Loucy (cell line): Measurements from ENCODE around the gene BANP.
"Not testable (repeated sequence)": the region's sequence is repeated elsewhere in the genome, so short reads cannot be mapped to it uniquely, and the experiment has no call there.

ENCODE experiments used
- H2AFZ ChIP-seq: fragments of 200-600 bp; sonication (generic); 2 replicates; pipeline ENCODE4 v1.6.0; 2016; ENCODE audit warnings: antibody characterized with exemption, mild to moderate bottlenecking, low read length, moderate library complexity
- H3F3A ChIP-seq: fragments of 200-600 bp; 2 replicates; pipeline ENCODE4 v1.6.0; 2016; ENCODE audit warnings: antibody characterized with exemption, low read depth, mild to moderate bottlenecking
- H3K27me3 ChIP-seq: fragments of 200-600 bp; sonication (generic); 2 replicates; pipeline ENCODE4 v1.6.1; 2014; ENCODE audit warnings: low read length, mild to moderate bottlenecking; ENCODE audit not compliant: insufficient read depth, poor library complexity, severe bottlenecking
- H3K36me3 ChIP-seq: fragments of 200-600 bp; sonication (generic); 2 replicates; pipeline ENCODE4 v1.6.1; 2016; ENCODE audit warnings: low read length; ENCODE audit not compliant: insufficient read depth
- H3K4me1 ChIP-seq: fragments of 200-600 bp; sonication (generic); 2 replicates; pipeline ENCODE4 v1.5.1; 2014; ENCODE audit warnings: low read length, mild to moderate bottlenecking; ENCODE audit not compliant: insufficient read depth, poor library complexity, severe bottlenecking
- H3K4me2 ChIP-seq: fragments of 200-600 bp; sonication (generic); 2 replicates; pipeline ENCODE4 v1.6.0; 2014; ENCODE audit warnings: antibody characterized with exemption, low read length, low read depth, mild to moderate bottlenecking; ENCODE audit not compliant: poor library complexity, severe bottlenecking
- H3K4me3 ChIP-seq: fragments of 200-600 bp; sonication (generic); 2 replicates; pipeline ENCODE4 v1.5.1; 2014; ENCODE audit warnings: low read length, mild to moderate bottlenecking, mixed read lengths; ENCODE audit not compliant: poor library complexity, severe bottlenecking
- H3K79me2 ChIP-seq: fragments of 200-600 bp; sonication (generic); 2 replicates; pipeline ENCODE4 v1.6.1; 2014; ENCODE audit warnings: low read length; ENCODE audit not compliant: insufficient read depth
- H3K9ac ChIP-seq: fragments of 200-600 bp; sonication (generic); 2 replicates; pipeline ENCODE4 v1.6.0; 2014; ENCODE audit warnings: mild to moderate bottlenecking, low read depth, low read length, moderate library complexity; ENCODE audit not compliant: poor library complexity, severe bottlenecking
- H3K9me2 ChIP-seq: fragments of 200-600 bp; sonication (generic); replicated peaks from 2 replicates; pipeline ENCODE4 v1.6.1; 2016; ENCODE audit warnings: low read depth, low read length, mixed read lengths
- H3K9me3 ChIP-seq: fragments of 200-600 bp; sonication (generic); 2 replicates; pipeline ENCODE4 v1.6.1; 2014; ENCODE audit warnings: mild to moderate bottlenecking, antibody characterized with exemption, low read length, low read depth; ENCODE audit not compliant: insufficient read depth
- H4K20me1 ChIP-seq: fragments of 200-600 bp; sonication (generic); 2 replicates; pipeline ENCODE4 v1.6.0; 2014; ENCODE audit warnings: antibody characterized with exemption, low read length, mild to moderate bottlenecking; ENCODE audit not compliant: insufficient read depth, poor library complexity, severe bottlenecking
- CTCF ChIP-seq: fragments of 200-600 bp; sonication (generic); conservative IDR thresholded peaks from 2 replicates; pipeline ENCODE4 v1.5.1; 2014; ENCODE audit warnings: mild to moderate bottlenecking, antibody characterized with exemption, low read length
- EZH2phosphoT487 ChIP-seq: fragments of 200-600 bp; IDR thresholded peaks from 2 replicates; pipeline ENCODE4 v1.6.1; 2018; ENCODE audit warnings: antibody characterized with exemption, mild to moderate bottlenecking, moderate library complexity, borderline replicate concordance

Gene BANP

GRCh38 chr16:88022076-88023042 is 71.1 kb downstream of the BANP start:
- H3K27me3 ChIP-seq, result no peaks in the 10 kb centered on the region
- no peak overlapping the region for H3K4me2 ChIP-seq
- no peaks in the 10 kb centered on the region for H3K9me2 ChIP-seq
- no peaks in the 10 kb centered on the region for H4K20me1 ChIP-seq
- TF ChIP-seq EZH2phosphoT487 (no peak), CTCF (no peak)
- H3K9ac ChIP-seq, result no peak overlapping the region
- H3K4me3 ChIP-seq, result no peak overlapping the region
- H3K36me3 ChIP-seq, result no peaks in the 10 kb centered on the region
- no peaks in the 10 kb centered on the region for H3K4me1 ChIP-seq
- no peaks in the 10 kb centered on the region for H3F3A ChIP-seq
- no peaks in the 10 kb centered on the region for H3K9me3 ChIP-seq
- H3K79me2 ChIP-seq, result no peaks in the 10 kb centered on the region
- H2AFZ ChIP-seq, result no peak overlapping the region

- Histone ChIP-seq H3K27me3 (no peaks in the 10 kb centered on the region), H3K9ac (no peak overlapping the region), H3K79me2 (no peaks in the 10 kb centered on the region), H3K9me2 (no peaks in the 10 kb centered on the region), H3K36me3 (no peaks in the 10 kb centered on the region), H3K4me2 (no peak overlapping the region), H3F3A (no peaks in the 10 kb centered on the region), H2AFZ (no peak overlapping the region), H3K4me3 (no peak overlapping the region), H3K4me1 (no peaks in the 10 kb centered on the region), H4K20me1 (no peaks in the 10 kb centered on the region), H3K9me3 (no peaks in the 10 kb centered on the region)
- no peak for TF ChIP-seq CTCF
- TF ChIP-seq EZH2phosphoT487, result no peak
Measured at GRCh38 chr16:88023366-88023765, 72.1 kb downstream of the BANP start.

- no peak overlapping the region for H3K9ac ChIP-seq
- H3K36me3 ChIP-seq, result no peaks in the 10 kb centered on the region
- no peaks in the 10 kb centered on the region for H3F3A ChIP-seq
- no peak overlapping the region for H2AFZ ChIP-seq
- no peak overlapping the region for H3K4me3 ChIP-seq
- H3K79me2 ChIP-seq, result no peaks in the 10 kb centered on the region
- H3K4me2 ChIP-seq, result no peak overlapping the region
- H4K20me1 ChIP-seq, result no peaks in the 10 kb centered on the region
- no peaks in the 10 kb centered on the region for H3K9me3 ChIP-seq
- no peaks in the 10 kb centered on the region for H3K9me2 ChIP-seq
- no peak for TF ChIP-seq EZH2phosphoT487
- TF ChIP-seq CTCF, result no peak
- no peaks in the 10 kb centered on the region for H3K4me1 ChIP-seq
- no peaks in the 10 kb centered on the region for H3K27me3 ChIP-seq
Measured at GRCh38 chr16:88023786-88024185, 72.6 kb downstream of the BANP start.

GRCh38 chr16:88024491-88025085 is 73.4 kb downstream of the BANP start:
- not testable (repeated sequence) for H3K9ac ChIP-seq, H3K27me3 ChIP-seq, H3F3A ChIP-seq, H4K20me1 ChIP-seq, H3K9me2 ChIP-seq, H2AFZ ChIP-seq, H3K4me3 ChIP-seq, H3K4me1 ChIP-seq, H3K9me3 ChIP-seq, H3K79me2 ChIP-seq, H3K36me3 ChIP-seq, H3K4me2 ChIP-seq

- H2AFZ ChIP-seq, H4K20me1 ChIP-seq, H3K4me3 ChIP-seq, H3K4me2 ChIP-seq, H3K79me2 ChIP-seq, H3K9ac ChIP-seq, H3K36me3 ChIP-seq, H3K9me3 ChIP-seq, H3K9me2 ChIP-seq, H3K4me1 ChIP-seq, H3F3A ChIP-seq, H3K27me3 ChIP-seq: not testable (repeated sequence)
Measured at GRCh38 chr16:88025086-88025492, 73.9 kb downstream of the BANP start.
